H9 (cell line): ENCODE results near the gene HLA-DQB1. TPM values are rescaled to one million over a fixed set of nuclear protein-coding genes. Genes with fewer than 3 reads are reported as not detected.

Experiments used
- DNase-seq: peaks from one replicate; pipeline ENCODE4 v3.0.0-alpha.2; 2017
- H2AFZ ChIP-seq: one replicate; pipeline ENCODE4 v1.6.1; 2013; ENCODE audit warnings: mild to moderate bottlenecking, low read length, control low read depth, moderate library complexity
- H2AK5ac ChIP-seq: 2 replicates; pipeline ENCODE4 v1.6.1; 2013; ENCODE audit warnings: low read length, control low read depth, mixed read lengths; ENCODE audit not compliant: insufficient read length
- H2BK120ac ChIP-seq: one replicate; pipeline ENCODE4 v1.6.1; 2013; ENCODE audit warnings: low read depth, mild to moderate bottlenecking, low read length, control low read depth, inconsistent platforms; ENCODE audit not compliant: poor library complexity, severe bottlenecking
- H2BK12ac ChIP-seq: 2 replicates; pipeline ENCODE4 v1.6.1; 2013; ENCODE audit warnings: low read length, control low read depth, mixed read lengths, low read depth; ENCODE audit not compliant: insufficient read length
- H2BK15ac ChIP-seq: 2 replicates; pipeline ENCODE4 v1.6.1; 2013; ENCODE audit warnings: low read depth, low read length, control low read depth
- H2BK20ac ChIP-seq: one replicate; pipeline ENCODE4 v1.6.1; 2013; ENCODE audit warnings: low read depth, mild to moderate bottlenecking, low read length, control low read depth, inconsistent platforms; ENCODE audit not compliant: poor library complexity, severe bottlenecking
- H2BK5ac ChIP-seq: 2 replicates; pipeline ENCODE4 v1.6.1; 2013; ENCODE audit warnings: low read length, control low read depth, mixed read lengths; ENCODE audit not compliant: insufficient read length
- H3K14ac ChIP-seq: 2 replicates; pipeline ENCODE4 v1.6.1; 2013; ENCODE audit warnings: low read length, control low read depth; ENCODE audit not compliant: insufficient read depth
- H3K18ac ChIP-seq: 2 replicates; pipeline ENCODE4 v1.6.1; 2013; ENCODE audit warnings: low read depth, mild to moderate bottlenecking, mixed read lengths, low read length, control low read depth; ENCODE audit not compliant: insufficient read length
- H3K23ac ChIP-seq: 2 replicates; pipeline ENCODE4 v1.6.1; 2013; ENCODE audit warnings: low read length, control low read depth, mixed read lengths, low read depth; ENCODE audit not compliant: insufficient read length
- H3K23me2 ChIP-seq: 2 replicates; pipeline ENCODE4 v1.6.1; 2013; ENCODE audit warnings: low read depth, mild to moderate bottlenecking, mixed read lengths, low read length, control low read depth; ENCODE audit not compliant: insufficient read length, poor library complexity, severe bottlenecking
- H3K27ac ChIP-seq: 2 replicates; pipeline ENCODE4 v1.5.1; 2013; ENCODE audit warnings: low read length, control low read depth, mixed read lengths, low read depth; ENCODE audit not compliant: insufficient read length
- H3K27me3 ChIP-seq: 2 replicates; pipeline ENCODE4 v1.6.1; 2013; ENCODE audit warnings: low read length, control low read depth, inconsistent platforms; ENCODE audit not compliant: insufficient read depth
- H3K4ac ChIP-seq: 2 replicates; pipeline ENCODE4 v1.6.1; 2013; ENCODE audit warnings: low read depth, mild to moderate bottlenecking, control low read depth, inconsistent platforms, low read length, moderate library complexity
- H3K4me1 ChIP-seq: 2 replicates; pipeline ENCODE4 v1.6.1; 2013; ENCODE audit warnings: low read length, control low read depth, inconsistent platforms; ENCODE audit not compliant: insufficient read depth
- H3K4me2 ChIP-seq: 2 replicates; pipeline ENCODE4 v1.6.1; 2013; ENCODE audit warnings: low read length, control low read depth, mixed read lengths; ENCODE audit not compliant: insufficient read length, insufficient read depth
- H3K56ac ChIP-seq: 2 replicates; pipeline ENCODE4 v1.6.1; 2013; ENCODE audit warnings: low read depth, mild to moderate bottlenecking, mixed read lengths, low read length, control low read depth; ENCODE audit not compliant: insufficient read length
- H3K79me1 ChIP-seq: 2 replicates; pipeline ENCODE4 v1.6.1; 2013; ENCODE audit warnings: low read depth, mild to moderate bottlenecking, moderate library complexity, low read length, control low read depth, inconsistent platforms; ENCODE audit not compliant: insufficient read depth, poor library complexity, severe bottlenecking
- H3K79me2 ChIP-seq: 2 replicates; pipeline ENCODE4 v1.6.1; 2013; ENCODE audit warnings: low read length, control low read depth, inconsistent platforms; ENCODE audit not compliant: insufficient read depth
- H3K9ac ChIP-seq: 2 replicates; pipeline ENCODE4 v1.6.1; 2013; ENCODE audit warnings: low read length, control low read depth, mixed read lengths; ENCODE audit not compliant: insufficient read length; ENCODE audit errors: extremely low read depth
- H3K9me3 ChIP-seq: one replicate; pipeline ENCODE4 v1.6.1; 2013; ENCODE audit warnings: low read depth, low read length, inconsistent platforms; ENCODE audit not compliant: control insufficient read depth
- H3T11ph ChIP-seq: one replicate; pipeline ENCODE4 v1.6.1; 2013; ENCODE audit warnings: mild to moderate bottlenecking, low read length, control low read depth, inconsistent platforms
- H4K20me1 ChIP-seq: one replicate; pipeline ENCODE4 v1.6.1; 2013; ENCODE audit not compliant: control insufficient read depth, insufficient read length, insufficient read depth
- H4K5ac ChIP-seq: 2 replicates; pipeline ENCODE4 v1.6.1; 2013; ENCODE audit warnings: low read depth, mild to moderate bottlenecking, mixed read lengths, low read length, control low read depth; ENCODE audit not compliant: insufficient read length
- H4K8ac ChIP-seq: replicated peaks from 2 replicates; pipeline ENCODE4 v1.6.1; 2013; ENCODE audit warnings: low read length, control low read depth, mixed read lengths, low read depth; ENCODE audit not compliant: insufficient read length
- H4K91ac ChIP-seq: 2 replicates; pipeline ENCODE4 v1.6.1; 2013; ENCODE audit warnings: low read depth, mild to moderate bottlenecking, moderate library complexity, mixed read lengths, low read length, control low read depth; ENCODE audit not compliant: insufficient read length
- H3K27ac Mint-ChIP-seq, 3 experiments: 2 replicates in 2 of 3; 3 replicates in 1 of 3; pipeline ENCODE4 v1.8.0; 2020 to 2021; ENCODE audit warnings: mixed read lengths in 3 of 3, mild to moderate bottlenecking in 1 of 3, moderate library complexity in 1 of 3
- H3K27me3 Mint-ChIP-seq: 2 replicates; pipeline ENCODE4 v1.8.0; 2021; ENCODE audit warnings: low read depth, mild to moderate bottlenecking, moderate library complexity, mixed read lengths
- H3K36me3 Mint-ChIP-seq, 3 experiments: 2 replicates in 2 of 3; 3 replicates in 1 of 3; pipeline ENCODE4 v1.8.0; 2020 to 2021; ENCODE audit warnings: low read depth in 3 of 3, mixed read lengths in 3 of 3; ENCODE audit not compliant: insufficient read depth in 1 of 3
- H3K4me1 Mint-ChIP-seq, 2 experiments: 2 replicates each; pipeline ENCODE4 v1.8.0; 2020; ENCODE audit warnings: mixed read lengths in 2 of 2
- H3K4me3 Mint-ChIP-seq, 2 experiments: 2 replicates in 1 of 2; 3 replicates in 1 of 2; pipeline ENCODE4 v1.8.0; 2020 to 2021; ENCODE audit warnings: mild to moderate bottlenecking in 2 of 2, mixed read lengths in 2 of 2, moderate library complexity in 1 of 2
- H3K9me3 Mint-ChIP-seq, 2 experiments: 2 replicates in 1 of 2; 3 replicates in 1 of 2; pipeline ENCODE4 v1.8.0; 2020; ENCODE audit warnings: mild to moderate bottlenecking in 2 of 2, mixed read lengths in 2 of 2, moderate library complexity in 1 of 2
- WGBS: extraction: QIAGEN DNeasy Blood & Tissue Kit; methylation state at CpG from one replicate; pipeline ENCODE4 v1.1.7; 2013; ENCODE audit warnings: missing lambda C conversion rate, low lambda C conversion rate, mixed read lengths; ENCODE audit not compliant: insufficient read length; ENCODE audit errors: extremely low coverage; 5-methylcytosine and 5-hydroxymethylcytosine counted together
- total RNA-seq: library from RNA; stranded (reverse); gene quantifications from 2 replicates; pipeline ENCODE4 v1.2.1, GENCODE V29; 2021
- TF ChIP-seq, protein P1 (sequence below): fragments of 200-600 bp; sonication (generic); conservative IDR thresholded peaks from 3 replicates; pipeline ENCODE4 v1.8.0; 2021; ENCODE audit warnings: antibody characterized with exemption, mild to moderate bottlenecking

Gene HLA-DQB1
- total RNA-seq, 1 experiment from 2014 or later = 41.0 TPM

DNA sequence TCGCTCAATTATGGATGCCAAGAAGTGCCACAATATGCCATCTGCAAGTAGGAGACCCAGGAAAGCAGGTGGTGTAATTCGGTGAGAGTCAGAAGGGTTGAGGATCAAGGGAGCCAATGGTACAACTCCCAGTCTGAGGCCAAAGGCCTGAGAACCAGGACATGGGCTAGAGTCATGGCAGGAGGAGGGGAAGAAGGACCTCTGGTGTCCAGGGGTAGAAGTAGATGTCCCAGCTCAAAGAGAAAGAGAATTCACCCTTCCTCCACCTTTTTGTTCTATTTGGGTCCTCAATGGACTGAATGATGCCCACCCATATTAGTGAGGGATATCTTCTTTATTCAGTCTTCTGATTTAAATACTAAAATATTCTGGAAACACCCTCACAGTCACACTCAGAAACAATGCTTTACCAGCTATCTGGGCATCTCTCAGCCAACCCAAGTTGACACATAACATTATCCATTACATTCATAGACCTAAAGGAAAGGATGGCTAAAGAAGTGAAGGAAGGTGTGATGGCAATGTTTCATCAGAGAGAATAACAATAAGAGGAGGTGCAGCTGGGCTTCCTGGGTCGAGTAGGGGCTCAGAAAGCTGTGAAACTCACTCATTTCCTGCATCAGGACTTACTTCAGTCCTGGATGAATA lies 50.4 kb downstream of the HLA-DQB1 start:
- H3T11ph ChIP-seq = no peak overlapping the region
- H3K14ac ChIP-seq = no peak overlapping the region
- H3K4me2 ChIP-seq = no peak overlapping the region
- H4K5ac ChIP-seq = no peak overlapping the region
- no peak overlapping the region for H4K91ac ChIP-seq
- Mint-ChIP-seq H3K36me3 (no peaks in the 10 kb centered on the region), H3K4me1 (peaks cover 13 to 21% of the 10 kb centered on the region in 2 experiments), H3K27ac (no peak overlapping the region; a peak in 1 of 7 replicates), H3K9me3 (no peaks in the 10 kb centered on the region; a peak in 1 of 5 replicates), H3K4me3 (no peak overlapping the region), H3K27me3 (no peaks in the 10 kb centered on the region)
- H2BK12ac ChIP-seq = no peak overlapping the region
- H3K9me3 ChIP-seq = no peaks in the 10 kb centered on the region
- H3K27ac ChIP-seq = no peak overlapping the region
- no peak overlapping the region for H3K18ac ChIP-seq
- H3K79me1 ChIP-seq = no peaks in the 10 kb centered on the region
- no peak overlapping the region for H4K8ac ChIP-seq
- DNase-seq = peak; percentile 31
- no peak overlapping the region for H2BK15ac ChIP-seq
- no peak overlapping the region for H3K56ac ChIP-seq
- TF ChIP-seq, protein P1, sequence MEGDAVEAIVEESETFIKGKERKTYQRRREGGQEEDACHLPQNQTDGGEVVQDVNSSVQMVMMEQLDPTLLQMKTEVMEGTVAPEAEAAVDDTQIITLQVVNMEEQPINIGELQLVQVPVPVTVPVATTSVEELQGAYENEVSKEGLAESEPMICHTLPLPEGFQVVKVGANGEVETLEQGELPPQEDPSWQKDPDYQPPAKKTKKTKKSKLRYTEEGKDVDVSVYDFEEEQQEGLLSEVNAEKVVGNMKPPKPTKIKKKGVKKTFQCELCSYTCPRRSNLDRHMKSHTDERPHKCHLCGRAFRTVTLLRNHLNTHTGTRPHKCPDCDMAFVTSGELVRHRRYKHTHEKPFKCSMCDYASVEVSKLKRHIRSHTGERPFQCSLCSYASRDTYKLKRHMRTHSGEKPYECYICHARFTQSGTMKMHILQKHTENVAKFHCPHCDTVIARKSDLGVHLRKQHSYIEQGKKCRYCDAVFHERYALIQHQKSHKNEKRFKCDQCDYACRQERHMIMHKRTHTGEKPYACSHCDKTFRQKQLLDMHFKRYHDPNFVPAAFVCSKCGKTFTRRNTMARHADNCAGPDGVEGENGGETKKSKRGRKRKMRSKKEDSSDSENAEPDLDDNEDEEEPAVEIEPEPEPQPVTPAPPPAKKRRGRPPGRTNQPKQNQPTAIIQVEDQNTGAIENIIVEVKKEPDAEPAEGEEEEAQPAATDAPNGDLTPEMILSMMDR = peak; percentile 33; the same call in 2 of the 3 replicates
- no peak overlapping the region for H3K4ac ChIP-seq
- H2BK120ac ChIP-seq = no peak overlapping the region
- no peaks in the 10 kb centered on the region for H3K79me2 ChIP-seq
- WGBS = no CpG with 5 or more reads among the region's 3 CpGs
- H4K20me1 ChIP-seq = no peaks in the 10 kb centered on the region
- no peak overlapping the region for H3K9ac ChIP-seq
- no peak overlapping the region for H2AFZ ChIP-seq
- no peak overlapping the region for H3K23ac ChIP-seq
- H3K27me3 ChIP-seq = no peaks in the 10 kb centered on the region
- H2AK5ac ChIP-seq = no peak overlapping the region
- H3K23me2 ChIP-seq = no peaks in the 10 kb centered on the region
- H2BK5ac ChIP-seq = no peak overlapping the region
- no peak overlapping the region for H2BK20ac ChIP-seq
- H3K4me1 ChIP-seq = peaks cover 2% of the 10 kb centered on the region; the same call in 1 of the 2 replicates
